CD4-positive, alpha-beta T cell (primary cell): ENCODE data around the gene DPP4. TPM values are rescaled to one million over a fixed set of nuclear protein-coding genes. Genes with fewer than 3 reads are reported as not detected.

Experiments used
- ATAC-seq: fragments of 200-7000 bp; cut with Tn5 transposase; one replicate; pipeline ENCODE4 v1.10.0; 2022; ENCODE audit warnings: mild to moderate bottlenecking; ENCODE audit not compliant: poor library complexity
- CTCF ChIA-PET: fragments of 350-600 bp; sonication (Branson Sonifier 250); formaldehyde crosslinking; loops from one replicate; lab custom pipeline; 2021; ENCODE audit warnings: antibody characterized with exemption, inconsistent platforms; lab: Charles Lee
- POLR2A ChIA-PET: fragments of 350-600 bp; sonication (Branson Sonifier 250); formaldehyde crosslinking; loops from one replicate; lab custom pipeline; 2021; ENCODE audit warnings: antibody characterized with exemption, inconsistent platforms; lab: Charles Lee
- DNase-seq, 14 experiments: peaks; one replicate each; pipeline ENCODE4 v3.0.0-alpha.2; 2013 to 2020; ENCODE audit warnings: mixed read lengths in 2 of 14
- H3K27ac ChIP-seq, 2 donors: one replicate each; pipeline versions ENCODE4 v1.5.1 to v1.7.0; 2013; ENCODE audit warnings: low read length in 2 of 2, low read depth in 1 of 2, mild to moderate bottlenecking in 1 of 2
- H3K27me3 ChIP-seq, 2 experiments: 1 replicate in 1 of 2; 2 replicates in 1 of 2; pipeline versions ENCODE4 v1.6.1 to v1.7.0; 2013; ENCODE audit warnings: low read length in 2 of 2, control low read depth in 1 of 2, mild to moderate bottlenecking in 1 of 2, moderate library complexity in 1 of 2; ENCODE audit not compliant: insufficient read depth in 2 of 2, control insufficient read depth in 1 of 2
- H3K36me3 ChIP-seq: one replicate; pipeline ENCODE4 v1.6.1; 2013; ENCODE audit warnings: low read length, control low read depth; ENCODE audit not compliant: insufficient read depth
- H3K4me1 ChIP-seq: one replicate; pipeline ENCODE4 v1.6.1; 2013; ENCODE audit warnings: low read length, control low read depth; ENCODE audit not compliant: insufficient read depth
- H3K4me3 ChIP-seq: one replicate; pipeline ENCODE4 v1.5.1; 2013; ENCODE audit warnings: mild to moderate bottlenecking, low read length, moderate library complexity
- H3K9me3 ChIP-seq, 2 experiments: 1 replicate in 1 of 2; 2 replicates in 1 of 2; pipeline versions ENCODE4 v1.6.1 to v1.7.0; 2013; ENCODE audit warnings: low read length in 2 of 2, mild to moderate bottlenecking in 2 of 2, control low read depth in 1 of 2, moderate library complexity in 1 of 2; ENCODE audit not compliant: control insufficient read depth in 1 of 2, insufficient read depth in 1 of 2
- H3K27ac Mint-ChIP-seq: one replicate; pipeline ENCODE4 v1.8.0; 2020; ENCODE audit warnings: mixed read lengths
- H3K27me3 Mint-ChIP-seq: one replicate; pipeline ENCODE4 v1.8.0; 2021; ENCODE audit warnings: mixed read lengths
- H3K36me3 Mint-ChIP-seq: one replicate; pipeline ENCODE4 v1.8.0; 2021; ENCODE audit warnings: low read depth, mixed read lengths
- H3K4me1 Mint-ChIP-seq: one replicate; pipeline ENCODE4 v1.8.0; 2021; ENCODE audit warnings: low read depth, mixed read lengths
- H3K4me3 Mint-ChIP-seq: one replicate; pipeline ENCODE4 v1.8.0; 2020; ENCODE audit warnings: mild to moderate bottlenecking, mixed read lengths
- H3K9me3 Mint-ChIP-seq: one replicate; pipeline ENCODE4 v1.8.0; 2020; ENCODE audit warnings: mixed read lengths
- intact Hi-C, 2 experiments: fragments of 100-400 bp; cut with DNase I in 1 of 2; cut with micrococcal nuclease in 1 of 2; formaldehyde crosslinking; loops; one replicate each; pipeline versions ENCODE4 v1.15.1 to v1.9.0; 2023 to 2025; cut with DNase I, micrococcal nuclease
- total RNA-seq, 174 experiments: library from RNA in 2 of 174; stranded (reverse) in 2 of 174; gene quantifications; one replicate each; pipeline ENCODE4 v1.2.3 and lab custom pipeline; 2021 to 2026
- TF ChIP-seq, protein P1 (sequence below): fragments of 200-600 bp; IDR thresholded peaks from one replicate; pipeline ENCODE4 v1.8.0; 2022; ENCODE audit warnings: antibody characterized with exemption, mild to moderate bottlenecking

DPP4 gene
- total RNA-seq, 2 experiments from 2014 or later, result 15.5 to 16.7 TPM

DNA sequence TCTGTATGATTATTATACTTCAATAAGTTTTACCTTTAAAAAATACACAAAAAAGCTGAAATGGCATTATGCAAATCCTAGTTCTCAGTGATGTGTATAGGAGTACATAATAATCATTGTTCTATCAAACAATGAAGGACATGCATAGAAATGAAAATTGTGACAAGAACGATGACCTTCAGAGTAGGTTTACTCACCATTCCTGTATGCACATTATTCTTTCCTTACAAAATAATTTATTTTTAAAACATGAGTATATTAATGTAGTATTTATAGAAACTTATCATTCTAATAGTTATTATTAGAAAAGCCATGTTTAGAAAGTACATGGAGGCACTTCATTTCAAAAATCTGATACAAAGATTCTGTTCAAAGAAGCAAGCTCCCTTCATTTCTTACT lies 32.7 kb upstream of the DPP4 start:
- Histone ChIP-seq H3K27me3 (no peaks in the 10 kb centered on the region), H3K27ac (no peak overlapping the region), H3K9me3 (no peaks in the 10 kb centered on the region), H3K4me3 (no peak overlapping the region), H3K36me3 (no peaks in the 10 kb centered on the region), H3K4me1 (no peaks in the 10 kb centered on the region)
- POLR2A ChIA-PET, result no interaction called here
- no peaks in the 10 kb centered on the region for H3K9me3 Mint-ChIP-seq
- no peak for ATAC-seq
- no peaks in the 10 kb centered on the region for H3K36me3 Mint-ChIP-seq
- intact Hi-C loops, result no loop called here
- DNase-seq, result no peak
- no peak overlapping the region for H3K27ac Mint-ChIP-seq
- no peaks in the 10 kb centered on the region for H3K4me1 Mint-ChIP-seq
- no peaks in the 10 kb centered on the region for H3K27me3 Mint-ChIP-seq
- CTCF ChIA-PET, result no interaction called here
- no peak overlapping the region for H3K4me3 Mint-ChIP-seq
- TF ChIP-seq, protein P1, sequence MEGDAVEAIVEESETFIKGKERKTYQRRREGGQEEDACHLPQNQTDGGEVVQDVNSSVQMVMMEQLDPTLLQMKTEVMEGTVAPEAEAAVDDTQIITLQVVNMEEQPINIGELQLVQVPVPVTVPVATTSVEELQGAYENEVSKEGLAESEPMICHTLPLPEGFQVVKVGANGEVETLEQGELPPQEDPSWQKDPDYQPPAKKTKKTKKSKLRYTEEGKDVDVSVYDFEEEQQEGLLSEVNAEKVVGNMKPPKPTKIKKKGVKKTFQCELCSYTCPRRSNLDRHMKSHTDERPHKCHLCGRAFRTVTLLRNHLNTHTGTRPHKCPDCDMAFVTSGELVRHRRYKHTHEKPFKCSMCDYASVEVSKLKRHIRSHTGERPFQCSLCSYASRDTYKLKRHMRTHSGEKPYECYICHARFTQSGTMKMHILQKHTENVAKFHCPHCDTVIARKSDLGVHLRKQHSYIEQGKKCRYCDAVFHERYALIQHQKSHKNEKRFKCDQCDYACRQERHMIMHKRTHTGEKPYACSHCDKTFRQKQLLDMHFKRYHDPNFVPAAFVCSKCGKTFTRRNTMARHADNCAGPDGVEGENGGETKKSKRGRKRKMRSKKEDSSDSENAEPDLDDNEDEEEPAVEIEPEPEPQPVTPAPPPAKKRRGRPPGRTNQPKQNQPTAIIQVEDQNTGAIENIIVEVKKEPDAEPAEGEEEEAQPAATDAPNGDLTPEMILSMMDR, result no peak

DNA sequence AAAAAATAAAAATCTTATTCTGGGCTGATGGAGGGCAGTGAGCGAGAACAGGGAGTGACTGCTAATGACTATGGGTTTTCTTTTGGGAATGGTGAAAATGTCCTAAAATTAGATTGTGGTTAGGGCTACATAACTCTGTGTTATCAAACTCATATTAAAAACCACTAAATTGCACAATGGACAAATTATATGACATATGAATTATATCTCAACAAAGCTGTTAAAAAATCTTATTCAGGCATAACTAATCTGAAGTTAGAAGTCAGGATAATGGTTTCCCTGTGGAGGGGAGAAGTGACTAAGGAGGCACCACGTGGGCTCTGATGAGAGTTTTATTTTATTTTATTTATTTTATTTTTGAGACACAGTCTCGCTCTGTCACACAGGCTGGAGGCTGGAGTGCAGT lies 32.1 kb upstream of the DPP4 start:
- intact Hi-C loops, result no loop called here
- TF ChIP-seq, protein P1, result no peak
- DNase-seq (no peak), ATAC-seq (no peak)
- Mint-ChIP-seq H3K27ac (no peak overlapping the region), H3K4me3 (no peak overlapping the region), H3K9me3 (no peaks in the 10 kb centered on the region), H3K4me1 (no peaks in the 10 kb centered on the region), H3K27me3 (no peaks in the 10 kb centered on the region), H3K36me3 (no peaks in the 10 kb centered on the region)
- CTCF ChIA-PET, result no interaction called here
- POLR2A ChIA-PET, result no interaction called here
- Histone ChIP-seq H3K27ac (no peak overlapping the region), H3K27me3 (no peaks in the 10 kb centered on the region), H3K4me3 (no peak overlapping the region), H3K9me3 (no peaks in the 10 kb centered on the region), H3K4me1 (no peaks in the 10 kb centered on the region), H3K36me3 (no peaks in the 10 kb centered on the region)

DNA sequence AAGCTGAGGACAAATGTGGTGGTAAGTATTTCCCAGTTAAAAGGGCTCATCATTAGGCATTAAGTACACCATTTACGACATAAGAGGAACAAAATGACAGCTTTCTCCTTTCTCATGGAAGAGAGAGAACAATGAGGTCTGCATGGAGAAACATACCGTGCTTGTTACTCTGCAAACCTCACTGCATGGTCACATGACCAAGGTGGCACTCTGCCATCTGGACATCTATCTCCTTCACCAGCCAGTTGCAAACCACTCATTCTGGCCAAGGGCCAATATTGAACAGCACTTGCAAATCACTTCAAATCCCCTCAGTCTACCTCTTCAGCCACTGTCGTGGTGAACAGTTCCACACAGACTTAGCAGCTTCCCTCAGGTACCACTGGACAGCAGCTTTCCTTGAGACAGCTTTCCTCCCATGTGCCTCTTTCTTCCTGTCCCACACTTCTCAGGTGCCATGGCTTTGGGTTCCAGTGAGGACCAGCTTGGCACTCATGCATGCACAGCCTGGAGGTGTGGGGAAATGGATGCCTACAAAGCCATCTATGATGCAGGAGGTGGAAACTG lies 29.5 kb upstream of the DPP4 start:
- Mint-ChIP-seq H3K36me3 (no peaks in the 10 kb centered on the region), H3K27me3 (no peaks in the 10 kb centered on the region), H3K4me3 (no peak overlapping the region), H3K27ac (no peak overlapping the region), H3K9me3 (no peaks in the 10 kb centered on the region), H3K4me1 (no peaks in the 10 kb centered on the region)
- Histone ChIP-seq H3K36me3 (no peaks in the 10 kb centered on the region), H3K4me1 (no peaks in the 10 kb centered on the region), H3K27me3 (no peaks in the 10 kb centered on the region), H3K27ac (no peak overlapping the region), H3K4me3 (no peak overlapping the region), H3K9me3 (no peaks in the 10 kb centered on the region)
- intact Hi-C loops, result no loop called here
- TF ChIP-seq, protein P1, result no peak
- ATAC-seq, result no peak
- ChIA-PET CTCF (interaction anchor here (0.6 kb wide), 1 partner anchor 65 kb away, joined by 3 read pairs; no protein-coding TSS in a partner anchor), POLR2A (no interaction called here)
- DNase-seq, result no peak
